CD4-positive, alpha-beta T cell treated with Interleukin-6 at 100 ng/mL for 8 hours (primary cell): Measurements from ENCODE around the gene LRRC7.

Experiments used
- DNase-seq: peaks from one replicate; pipeline ENCODE4 v3.0.0-alpha.2; 2020; ENCODE audit warnings: mixed read lengths, low spot score

LRRC7 gene

GRCh38 chr1:69776555-69776954 lies 208.8 kb downstream of the LRRC7 start:
- DNase-seq: no peak

GRCh38 chr1:69777423-69777822 lies 209.7 kb downstream of the LRRC7 start:
- no peak for DNase-seq

GRCh38 chr1:69777971-69778370 lies 210.2 kb downstream of the LRRC7 start:
- DNase-seq: no peak

- DNase-seq: no peak
These were observed 219.4 kb downstream of the LRRC7 start for GRCh38 chr1:69787151-69787550.

- DNase-seq: no peak
These were observed 223.6 kb downstream of the LRRC7 start for GRCh38 chr1:69791311-69791710.

GRCh38 chr1:69794831-69795230 lies 227.1 kb downstream of the LRRC7 start:
- DNase-seq: no peak

GRCh38 chr1:69814926-69815325 lies 247.2 kb downstream of the LRRC7 start:
- DNase-seq: no peak

- DNase-seq: no peak
These were observed 257.2 kb downstream of the LRRC7 start for GRCh38 chr1:69824932-69825331.

GRCh38 chr1:69827732-69828131 lies 260.0 kb downstream of the LRRC7 start:
- DNase-seq: no peak

- no peak for DNase-seq
These were observed 265.8 kb downstream of the LRRC7 start for GRCh38 chr1:69833536-69833935.

- DNase-seq: no peak
These were observed 266.6 kb downstream of the LRRC7 start for GRCh38 chr1:69834336-69834735.

GRCh38 chr1:69835955-69836354 lies 268.2 kb downstream of the LRRC7 start:
- no peak for DNase-seq

- no peak for DNase-seq
These were observed 269.4 kb downstream of the LRRC7 start for GRCh38 chr1:69836971-69837636.

- DNase-seq: no peak
These were observed 274.6 kb downstream of the LRRC7 start for GRCh38 chr1:69842326-69842725.

- DNase-seq: no peak
These were observed 277.9 kb downstream of the LRRC7 start for GRCh38 chr1:69845655-69846054.

- no peak for DNase-seq
These were observed 278.5 kb downstream of the LRRC7 start for GRCh38 chr1:69846267-69846666.

GRCh38 chr1:69847670-69848069 lies 279.9 kb downstream of the LRRC7 start:
- DNase-seq: no peak

- DNase-seq: no peak
These were observed 284.4 kb downstream of the LRRC7 start for GRCh38 chr1:69852151-69852550.

GRCh38 chr1:69852706-69853105 lies 285.0 kb downstream of the LRRC7 start:
- DNase-seq: no peak

GRCh38 chr1:69858534-69858933 lies 290.8 kb downstream of the LRRC7 start:
- DNase-seq: no peak

- no peak for DNase-seq
These were observed 293.9 kb downstream of the LRRC7 start for GRCh38 chr1:69861641-69862040.

- no peak for DNase-seq
These were observed 295.2 kb downstream of the LRRC7 start for GRCh38 chr1:69862906-69863305.

GRCh38 chr1:69863704-69864103 lies 296.0 kb downstream of the LRRC7 start:
- no peak for DNase-seq

- DNase-seq: no peak
These were observed 303.7 kb downstream of the LRRC7 start for GRCh38 chr1:69871412-69871811.

GRCh38 chr1:69878338-69878737 lies 310.6 kb downstream of the LRRC7 start:
- no peak for DNase-seq
